ENCODE data around the gene C2CD2. TPM values are rescaled to one million over a fixed set of nuclear protein-coding genes. Genes with fewer than 3 reads are reported as not detected.

Gene C2CD2
- total RNA-seq, 1 donor from 2014 or later: 15.8 TPM

- TF ChIP-seq CTCF (IDR thresholded peaks at IDR 0.05; ENCODE audit: insufficient read depth, low read length, poor library complexity, severe bottlenecking): no peak
- no peak overlapping the region for H3K4me3 ChIP-seq (ENCODE audit: low read depth, low read length)
- DNase-seq (ENCODE audit: low read depth): no peak
- H3K36me3 ChIP-seq (ENCODE audit: control insufficient read depth, insufficient read depth, low read length): no peaks in the 10 kb centered on the region
- no peaks in the 10 kb centered on the region for H3K27me3 ChIP-seq (ENCODE audit: control insufficient read depth, insufficient read depth, low read length)
Measured at GRCh38 chr21:41921021-41921420, 32.8 kb downstream of the C2CD2 start.

- no peak for DNase-seq (ENCODE audit: low read depth)
- no peaks in the 10 kb centered on the region for H3K36me3 ChIP-seq (ENCODE audit: control insufficient read depth, insufficient read depth, low read length)
- no peaks in the 10 kb centered on the region for H3K27me3 ChIP-seq (ENCODE audit: control insufficient read depth, insufficient read depth, low read length)
- H3K4me3 ChIP-seq (ENCODE audit: low read depth, low read length): no peak overlapping the region
- no peak for TF ChIP-seq CTCF (IDR thresholded peaks at IDR 0.05; ENCODE audit: insufficient read depth, low read length, poor library complexity, severe bottlenecking)
Measured at GRCh38 chr21:41920476-41920875, 33.3 kb downstream of the C2CD2 start.

GRCh38 chr21:41919666-41920398 lies 34.0 kb downstream of the C2CD2 start:
- Histone ChIP-seq H3K27me3 (ENCODE audit: control insufficient read depth, insufficient read depth, low read length) (no peaks in the 10 kb centered on the region), H3K4me3 (ENCODE audit: low read depth, low read length) (no peak overlapping the region), H3K36me3 (ENCODE audit: control insufficient read depth, insufficient read depth, low read length) (no peaks in the 10 kb centered on the region)
- TF ChIP-seq CTCF (IDR thresholded peaks at IDR 0.05; ENCODE audit: insufficient read depth, low read length, poor library complexity, severe bottlenecking): no peak
- no peak for DNase-seq (ENCODE audit: low read depth)

- Histone ChIP-seq H3K36me3 (ENCODE audit: control insufficient read depth, insufficient read depth, low read length) (no peaks in the 10 kb centered on the region), H3K4me3 (ENCODE audit: low read depth, low read length) (no peak overlapping the region), H3K27me3 (ENCODE audit: control insufficient read depth, insufficient read depth, low read length) (no peaks in the 10 kb centered on the region)
- no peak for DNase-seq (ENCODE audit: low read depth)
- TF ChIP-seq CTCF (IDR thresholded peaks at IDR 0.05; ENCODE audit: insufficient read depth, low read length, poor library complexity, severe bottlenecking): no peak
Measured at GRCh38 chr21:41918561-41919358, 35.1 kb downstream of the C2CD2 start.

GRCh38 chr21:41917531-41917930 lies 36.3 kb downstream of the C2CD2 start:
- H3K36me3 ChIP-seq (ENCODE audit: control insufficient read depth, insufficient read depth, low read length): no peaks in the 10 kb centered on the region
- no peak for TF ChIP-seq CTCF (IDR thresholded peaks at IDR 0.05; ENCODE audit: insufficient read depth, low read length, poor library complexity, severe bottlenecking)

More at GRCh38 chr21:41917531-41917930, 36.3 kb downstream of the C2CD2 start:
- Histone ChIP-seq H3K4me3 (ENCODE audit: low read depth, low read length) (no peak overlapping the region), H3K27me3 (ENCODE audit: control insufficient read depth, insufficient read depth, low read length) (no peaks in the 10 kb centered on the region)
- no peak for DNase-seq (ENCODE audit: low read depth)

All from kidney epithelial cell (primary cell).